ENCODE data around the gene ASXL2.
"Not testable (repeated sequence)": the region's sequence is repeated elsewhere in the genome, so short reads cannot be mapped to it uniquely, and the experiment has no call there.

ASXL2 gene

GRCh38 chr2:25856377-25856776 is 21.9 kb downstream of the ASXL2 start:
- DNase-seq = no peak
- no peaks in the 10 kb centered on the region for H3K9me3 ChIP-seq (ENCODE audit: control insufficient read depth, low read length)
- no peaks in the 10 kb centered on the region for H3K27me3 ChIP-seq (replicated peaks; ENCODE audit: control insufficient read depth, insufficient read depth, low read length, poor library complexity, severe bottlenecking)
- no peak overlapping the region for H3K4me3 ChIP-seq (ENCODE audit: insufficient read depth, low read depth, low read length, poor library complexity, severe bottlenecking)
- H3K4me1 ChIP-seq (ENCODE audit: control insufficient read depth, insufficient read depth, low read length, poor library complexity, severe bottlenecking) = peaks cover 18% of the 10 kb centered on the region
- H3K27ac ChIP-seq (ENCODE audit: insufficient read depth, low read length, poor library complexity, severe bottlenecking) = no peak overlapping the region
- H3K36me3 ChIP-seq (ENCODE audit: control insufficient read depth, insufficient read depth, low read length) = no peaks in the 10 kb centered on the region

DNA sequence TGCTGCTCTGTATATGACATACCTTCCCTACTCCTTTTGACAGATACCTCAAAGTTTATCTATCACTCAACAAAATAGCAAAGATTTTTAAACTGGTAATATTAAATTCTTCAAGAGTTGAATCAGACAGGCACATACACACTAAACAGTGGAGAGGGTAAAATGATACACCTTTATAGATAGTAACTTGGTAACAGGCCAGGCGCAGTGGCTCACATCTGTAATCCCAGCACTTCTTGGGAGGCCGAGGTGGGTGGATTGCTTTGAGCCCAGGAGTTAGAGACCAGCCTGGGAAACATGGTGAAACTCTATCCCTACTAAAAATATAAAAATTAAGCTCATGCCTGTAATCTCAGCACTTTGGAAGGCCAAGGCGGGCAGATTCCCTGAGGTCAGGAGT is 23.2 kb downstream of the ASXL2 start:
- Histone ChIP-seq H3K4me3 (ENCODE audit: insufficient read depth, low read depth, low read length, poor library complexity, severe bottlenecking) (no peak overlapping the region), H3K27me3 (replicated peaks; ENCODE audit: control insufficient read depth, insufficient read depth, low read length, poor library complexity, severe bottlenecking) (no peaks in the 10 kb centered on the region), H3K27ac (ENCODE audit: insufficient read depth, low read length, poor library complexity, severe bottlenecking) (no peak overlapping the region), H3K36me3 (ENCODE audit: control insufficient read depth, insufficient read depth, low read length) (no peaks in the 10 kb centered on the region), H3K9me3 (ENCODE audit: control insufficient read depth, low read length) (no peaks in the 10 kb centered on the region), H3K4me1 (ENCODE audit: control insufficient read depth, insufficient read depth, low read length, poor library complexity, severe bottlenecking) (peaks cover 22% of the 10 kb centered on the region)
- no peak for DNase-seq

DNA sequence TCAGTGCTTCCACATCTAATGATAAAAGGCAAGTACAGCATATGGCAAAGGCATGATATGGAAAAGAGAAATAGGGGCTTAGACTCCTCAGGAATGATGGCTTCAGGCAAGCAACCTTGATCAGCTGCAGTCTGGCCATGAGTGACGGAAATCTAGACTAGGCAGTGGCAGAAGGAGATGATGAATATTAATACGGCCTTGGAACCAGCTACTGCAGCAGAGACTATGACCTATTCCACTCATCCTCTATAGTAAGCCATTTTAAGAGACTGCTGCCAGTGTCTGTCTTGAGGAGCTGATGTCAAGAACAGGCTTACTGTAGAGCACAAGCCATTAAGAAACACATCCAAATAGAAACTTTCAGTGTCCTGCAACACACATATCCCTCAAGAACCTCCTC is 23.7 kb downstream of the ASXL2 start:
- Histone ChIP-seq H3K36me3 (ENCODE audit: control insufficient read depth, insufficient read depth, low read length) (no peaks in the 10 kb centered on the region), H3K27me3 (replicated peaks; ENCODE audit: control insufficient read depth, insufficient read depth, low read length, poor library complexity, severe bottlenecking) (no peaks in the 10 kb centered on the region), H3K4me1 (ENCODE audit: control insufficient read depth, insufficient read depth, low read length, poor library complexity, severe bottlenecking) (peaks cover 22% of the 10 kb centered on the region), H3K9me3 (ENCODE audit: control insufficient read depth, low read length) (no peaks in the 10 kb centered on the region), H3K27ac (ENCODE audit: insufficient read depth, low read length, poor library complexity, severe bottlenecking) (no peak overlapping the region), H3K4me3 (ENCODE audit: insufficient read depth, low read depth, low read length, poor library complexity, severe bottlenecking) (no peak overlapping the region)
- DNase-seq = no peak

DNA sequence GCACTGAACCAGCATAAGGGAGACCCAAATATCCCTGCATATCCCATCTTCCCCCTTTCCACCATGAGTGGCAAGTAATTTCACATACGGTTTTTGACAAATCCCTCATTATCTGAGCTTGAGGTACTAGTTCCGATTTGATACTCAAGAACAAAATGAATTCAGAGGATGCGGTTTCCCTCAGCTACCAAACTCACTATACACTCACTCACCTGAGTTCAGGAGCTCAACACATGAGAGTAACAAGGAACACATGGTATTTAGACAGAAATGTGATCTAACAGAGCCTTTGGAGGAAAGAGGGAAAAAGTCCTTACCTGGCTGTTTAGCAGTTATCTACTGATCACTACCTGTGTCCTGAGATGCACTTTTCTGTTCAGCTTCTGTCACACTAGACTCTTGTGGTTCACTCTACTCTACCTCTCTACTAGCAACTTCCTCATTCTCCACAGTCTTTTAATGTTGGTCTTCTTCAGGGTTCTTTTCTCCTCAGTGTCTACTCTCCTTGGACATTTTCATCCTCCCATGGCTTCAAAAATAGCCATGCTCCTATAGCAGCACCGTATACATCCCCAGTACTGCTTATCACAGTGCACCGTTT is 25.1 kb downstream of the ASXL2 start:
- Histone ChIP-seq H3K27me3 (replicated peaks; ENCODE audit: control insufficient read depth, insufficient read depth, low read length, poor library complexity, severe bottlenecking) (no peaks in the 10 kb centered on the region), H3K4me1 (ENCODE audit: control insufficient read depth, insufficient read depth, low read length, poor library complexity, severe bottlenecking) (peaks cover 22% of the 10 kb centered on the region), H3K36me3 (ENCODE audit: control insufficient read depth, insufficient read depth, low read length) (no peaks in the 10 kb centered on the region), H3K27ac (ENCODE audit: insufficient read depth, low read length, poor library complexity, severe bottlenecking) (peak overlapping the region; percentile 23), H3K4me3 (ENCODE audit: insufficient read depth, low read depth, low read length, poor library complexity, severe bottlenecking) (no peak overlapping the region), H3K9me3 (ENCODE audit: control insufficient read depth, low read length) (no peaks in the 10 kb centered on the region)
- no peak for DNase-seq

DNA sequence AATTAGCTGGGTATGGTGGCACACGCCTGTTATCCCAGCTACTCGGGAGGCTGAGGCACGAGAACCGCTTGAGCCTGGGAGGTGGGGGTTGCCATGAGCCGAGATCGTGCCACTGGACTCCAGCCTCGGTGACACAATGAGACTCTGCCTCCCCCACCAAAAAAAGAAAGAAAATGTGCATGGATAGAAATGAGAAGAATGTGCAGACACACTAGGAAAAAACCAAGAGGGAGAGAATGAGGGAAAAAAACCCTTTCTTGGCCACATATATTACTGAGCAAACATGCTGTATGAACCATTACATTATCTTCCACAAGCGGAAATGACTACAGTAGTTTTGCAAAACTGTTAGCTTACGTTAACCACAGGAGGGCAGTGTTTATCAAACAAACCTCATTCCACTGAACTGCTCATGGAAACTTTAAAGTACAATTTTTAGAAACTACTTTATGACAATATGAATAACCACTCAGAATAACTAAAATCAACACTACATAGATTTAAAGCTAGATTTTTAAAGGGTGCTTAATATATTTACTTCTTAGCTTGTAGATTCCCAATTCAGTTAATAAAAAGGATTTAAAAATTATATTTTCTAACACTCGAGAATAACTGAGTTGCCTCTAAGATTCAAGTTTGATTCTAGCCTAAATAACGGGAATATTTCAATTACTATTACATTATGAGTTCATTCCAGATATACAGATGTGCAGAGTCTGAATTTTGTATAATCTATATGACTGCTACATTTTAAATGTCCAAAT is 26.4 kb downstream of the ASXL2 start:
- DNase-seq = peak in 1 of 3 donors; percentile 11

GRCh38 chr2:25850400-25850799 is 27.9 kb downstream of the ASXL2 start:
- H3K27ac ChIP-seq (ENCODE audit: insufficient read depth, low read length, poor library complexity, severe bottlenecking); DNase-seq; H3K9me3 ChIP-seq (ENCODE audit: control insufficient read depth, low read length); H3K4me3 ChIP-seq (ENCODE audit: insufficient read depth, low read depth, low read length, poor library complexity, severe bottlenecking); H3K27me3 ChIP-seq (replicated peaks; ENCODE audit: control insufficient read depth, insufficient read depth, low read length, poor library complexity, severe bottlenecking); H3K36me3 ChIP-seq (ENCODE audit: control insufficient read depth, insufficient read depth, low read length): not testable (repeated sequence)
- H3K4me1 ChIP-seq (ENCODE audit: control insufficient read depth, insufficient read depth, low read length, poor library complexity, severe bottlenecking) = peaks cover 22% of the 10 kb centered on the region

More for the DNA sequence above, 26.4 kb downstream of the ASXL2 start:
- no peak overlapping the region for H3K4me3 ChIP-seq (ENCODE audit: insufficient read depth, low read depth, low read length, poor library complexity, severe bottlenecking)
- H3K9me3 ChIP-seq (ENCODE audit: control insufficient read depth, low read length) = no peaks in the 10 kb centered on the region
- peaks cover 22% of the 10 kb centered on the region for H3K4me1 ChIP-seq (ENCODE audit: control insufficient read depth, insufficient read depth, low read length, poor library complexity, severe bottlenecking)
- H3K36me3 ChIP-seq (ENCODE audit: control insufficient read depth, insufficient read depth, low read length) = peaks cover 4% of the 10 kb centered on the region
- no peak overlapping the region for H3K27ac ChIP-seq (ENCODE audit: insufficient read depth, low read length, poor library complexity, severe bottlenecking)
- no peaks in the 10 kb centered on the region for H3K27me3 ChIP-seq (replicated peaks; ENCODE audit: control insufficient read depth, insufficient read depth, low read length, poor library complexity, severe bottlenecking)

GRCh38 chr2:25849350-25849749 is 28.9 kb downstream of the ASXL2 start:
- H3K4me1 ChIP-seq (ENCODE audit: control insufficient read depth, insufficient read depth, low read length, poor library complexity, severe bottlenecking) = peaks cover 22% of the 10 kb centered on the region
- H3K36me3 ChIP-seq (ENCODE audit: control insufficient read depth, insufficient read depth, low read length); H3K27me3 ChIP-seq (replicated peaks; ENCODE audit: control insufficient read depth, insufficient read depth, low read length, poor library complexity, severe bottlenecking); H3K9me3 ChIP-seq (ENCODE audit: control insufficient read depth, low read length); DNase-seq; H3K27ac ChIP-seq (ENCODE audit: insufficient read depth, low read length, poor library complexity, severe bottlenecking); H3K4me3 ChIP-seq (ENCODE audit: insufficient read depth, low read depth, low read length, poor library complexity, severe bottlenecking): not testable (repeated sequence)

- peaks cover under 1% of the 10 kb centered on the region for H3K4me1 ChIP-seq (ENCODE audit: control insufficient read depth, insufficient read depth, low read length, poor library complexity, severe bottlenecking)
- peaks cover 4% of the 10 kb centered on the region for H3K36me3 ChIP-seq (ENCODE audit: control insufficient read depth, insufficient read depth, low read length)
- H3K4me3 ChIP-seq (ENCODE audit: insufficient read depth, low read depth, low read length, poor library complexity, severe bottlenecking) = no peak overlapping the region
- H3K27me3 ChIP-seq (replicated peaks; ENCODE audit: control insufficient read depth, insufficient read depth, low read length, poor library complexity, severe bottlenecking) = no peaks in the 10 kb centered on the region
- DNase-seq = no peak
- H3K9me3 ChIP-seq (ENCODE audit: control insufficient read depth, low read length) = no peaks in the 10 kb centered on the region
- H3K27ac ChIP-seq (ENCODE audit: insufficient read depth, low read length, poor library complexity, severe bottlenecking) = no peak overlapping the region
These were observed 32.3 kb downstream of the ASXL2 start for GRCh38 chr2:25845843-25846505.

GRCh38 chr2:25844089-25844488 is 34.2 kb downstream of the ASXL2 start:
- H3K27ac ChIP-seq (ENCODE audit: insufficient read depth, low read length, poor library complexity, severe bottlenecking) = no peak overlapping the region
- no peaks in the 10 kb centered on the region for H3K27me3 ChIP-seq (replicated peaks; ENCODE audit: control insufficient read depth, insufficient read depth, low read length, poor library complexity, severe bottlenecking)
- H3K36me3 ChIP-seq (ENCODE audit: control insufficient read depth, insufficient read depth, low read length) = peaks cover 4% of the 10 kb centered on the region
- H3K4me1 ChIP-seq (ENCODE audit: control insufficient read depth, insufficient read depth, low read length, poor library complexity, severe bottlenecking) = no peaks in the 10 kb centered on the region
- no peaks in the 10 kb centered on the region for H3K9me3 ChIP-seq (ENCODE audit: control insufficient read depth, low read length)
- DNase-seq = no peak
- H3K4me3 ChIP-seq (ENCODE audit: insufficient read depth, low read depth, low read length, poor library complexity, severe bottlenecking) = no peak overlapping the region

DNA sequence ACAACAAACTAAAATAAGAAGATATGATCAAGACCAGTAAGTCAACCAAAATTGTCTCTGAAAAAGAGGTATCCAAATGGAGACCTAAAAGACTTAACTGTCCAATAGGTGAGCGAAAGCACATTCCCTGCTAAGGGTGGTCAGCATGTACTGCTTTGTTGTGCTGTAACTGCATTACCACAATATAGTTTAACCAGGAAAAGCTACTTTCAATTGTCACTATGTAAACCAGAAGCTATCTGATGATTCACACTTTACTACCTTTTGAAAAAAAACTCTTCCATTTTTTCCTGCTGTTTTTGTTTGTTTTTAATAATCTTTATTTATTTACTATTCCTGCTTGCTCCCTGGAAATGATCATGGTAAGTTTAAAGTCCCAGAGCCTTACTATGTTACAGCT is 36.1 kb downstream of the ASXL2 start:
- Histone ChIP-seq H3K27me3 (replicated peaks; ENCODE audit: control insufficient read depth, insufficient read depth, low read length, poor library complexity, severe bottlenecking) (no peaks in the 10 kb centered on the region), H3K36me3 (ENCODE audit: control insufficient read depth, insufficient read depth, low read length) (peaks cover 3% of the 10 kb centered on the region), H3K9me3 (ENCODE audit: control insufficient read depth, low read length) (no peaks in the 10 kb centered on the region), H3K4me1 (ENCODE audit: control insufficient read depth, insufficient read depth, low read length, poor library complexity, severe bottlenecking) (no peaks in the 10 kb centered on the region), H3K4me3 (ENCODE audit: insufficient read depth, low read depth, low read length, poor library complexity, severe bottlenecking) (no peak overlapping the region), H3K27ac (ENCODE audit: insufficient read depth, low read length, poor library complexity, severe bottlenecking) (no peak overlapping the region)
- DNase-seq = no peak
